Parathyroid adenoma (tissue), 2 donors: Measurements from ENCODE around the gene ZNF45.
A peak's percentile ranks its signal among the peaks of the same experiment; 100 is the strongest.

ENCODE experiments used
- H2AFZ ChIP-seq: fragments of 300-600 bp; sonication (generic); one replicate; pipeline ENCODE4 v1.7.0; 2017; ENCODE audit warnings: antibody characterized with exemption, mild to moderate bottlenecking
- H3K27ac ChIP-seq: fragments of 300-600 bp; sonication (generic); one replicate; pipeline ENCODE4 v1.7.0; 2017
- H3K27me3 ChIP-seq: fragments of 300-600 bp; sonication (generic); one replicate; pipeline ENCODE4 v1.7.0; 2017; ENCODE audit warnings: low read length; ENCODE audit not compliant: control insufficient read depth, insufficient read depth
- H3K36me3 ChIP-seq: fragments of 300-600 bp; sonication (generic); one replicate; pipeline ENCODE4 v1.7.0; 2017; ENCODE audit warnings: low read length; ENCODE audit not compliant: control insufficient read depth, insufficient read depth
- H3K4me1 ChIP-seq: fragments of 300-600 bp; sonication (generic); one replicate; pipeline ENCODE4 v1.7.0; 2017; ENCODE audit warnings: control low read depth
- H3K4me2 ChIP-seq: fragments of 300-600 bp; sonication (generic); one replicate; pipeline ENCODE4 v1.7.0; 2017; ENCODE audit warnings: low read length
- H3K4me3 ChIP-seq: fragments of 300-600 bp; sonication (generic); one replicate; pipeline ENCODE4 v1.7.0; 2017; ENCODE audit warnings: low read depth, low read length
- H3K79me2 ChIP-seq: fragments of 300-600 bp; sonication (generic); one replicate; pipeline ENCODE4 v1.7.0; 2017; ENCODE audit warnings: control low read depth
- H3K9ac ChIP-seq: fragments of 300-600 bp; sonication (generic); one replicate; pipeline ENCODE4 v1.7.0; 2017; ENCODE audit warnings: mild to moderate bottlenecking
- H3K9me3 ChIP-seq: fragments of 300-600 bp; sonication (generic); one replicate; pipeline ENCODE4 v1.7.0; 2017; ENCODE audit warnings: low read length; ENCODE audit not compliant: control insufficient read depth
- TF ChIP-seq, protein P1 (sequence below): fragments of 300-600 bp; sonication (generic); IDR thresholded peaks from one replicate; pipeline ENCODE4 v1.7.0; 2017; ENCODE audit warnings: antibody characterized with exemption, mild to moderate bottlenecking
- donor health status: primary hyperparathyroidism.

The ZNF45 gene

DNA sequence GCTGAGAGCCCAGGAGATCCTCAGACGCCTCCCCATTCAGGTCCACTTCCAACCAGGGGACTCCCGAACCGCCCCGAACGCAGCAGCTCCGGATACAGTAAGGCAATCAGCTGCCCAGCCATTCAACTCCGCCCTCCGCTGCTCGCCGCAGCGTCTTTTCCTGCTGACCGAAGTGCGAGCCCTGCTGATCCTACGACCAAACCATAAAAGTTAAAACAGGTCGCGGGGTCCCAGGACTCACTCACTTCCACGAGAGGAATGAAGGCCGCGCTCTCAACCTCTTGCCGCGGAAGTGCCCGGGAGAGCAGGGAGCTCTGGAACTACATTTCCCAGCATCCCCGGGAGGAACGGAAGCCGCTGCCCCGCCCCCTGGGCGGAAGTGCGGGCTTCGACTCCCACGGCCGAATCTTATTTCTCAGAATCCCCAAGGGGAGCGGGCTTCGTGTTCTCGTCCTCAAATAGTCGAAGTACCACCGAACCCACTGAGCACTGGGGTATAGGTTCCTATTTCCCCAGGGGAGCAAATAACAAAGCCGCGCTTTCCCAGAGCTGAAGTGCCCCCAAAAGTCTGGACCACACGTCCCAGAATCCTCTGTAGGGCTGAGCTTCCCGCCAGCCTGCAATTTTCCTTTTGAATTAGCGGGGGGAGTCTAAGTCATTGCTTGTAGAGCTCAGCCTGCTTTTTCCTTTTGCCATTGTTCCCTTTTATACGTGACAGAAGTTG lies at the start of gene ZNF45:
ZNF45 (minus strand) TSS at position 298 of the 724 bp plus-strand sequence. CDS start 13,097 bp downstream, outside the sequence.
- peaks cover 4% of the 10 kb centered on the region for H3K9me3 ChIP-seq
- no peaks in the 10 kb centered on the region for H3K79me2 ChIP-seq
- H3K27ac ChIP-seq, result peak within 1 kb of the TSS; percentile 75

DNA sequence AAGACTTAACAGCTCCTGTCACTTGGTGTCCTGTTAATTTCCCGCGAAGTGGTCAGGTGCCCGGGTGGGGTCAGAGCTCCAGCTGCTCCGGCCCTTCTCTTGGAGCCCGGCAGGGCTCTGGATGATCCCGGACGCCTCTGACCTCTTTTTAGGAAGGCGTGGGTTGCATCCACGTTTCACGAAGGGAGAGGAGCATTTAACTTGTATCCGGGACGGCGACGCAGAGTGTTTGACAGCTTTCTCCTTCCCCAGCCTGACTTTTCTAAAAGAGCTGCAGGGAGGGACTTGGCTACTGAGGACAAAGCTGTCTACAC lies 49.6 kb upstream of the ZNF45 start:
- peaks cover under 1% of the 10 kb centered on the region for H3K9me3 ChIP-seq
- H3K9ac ChIP-seq, result no peak overlapping the region
- no peaks in the 10 kb centered on the region for H3K27me3 ChIP-seq
- H3K4me1 ChIP-seq, result no peaks in the 10 kb centered on the region
- TF ChIP-seq, protein P1, sequence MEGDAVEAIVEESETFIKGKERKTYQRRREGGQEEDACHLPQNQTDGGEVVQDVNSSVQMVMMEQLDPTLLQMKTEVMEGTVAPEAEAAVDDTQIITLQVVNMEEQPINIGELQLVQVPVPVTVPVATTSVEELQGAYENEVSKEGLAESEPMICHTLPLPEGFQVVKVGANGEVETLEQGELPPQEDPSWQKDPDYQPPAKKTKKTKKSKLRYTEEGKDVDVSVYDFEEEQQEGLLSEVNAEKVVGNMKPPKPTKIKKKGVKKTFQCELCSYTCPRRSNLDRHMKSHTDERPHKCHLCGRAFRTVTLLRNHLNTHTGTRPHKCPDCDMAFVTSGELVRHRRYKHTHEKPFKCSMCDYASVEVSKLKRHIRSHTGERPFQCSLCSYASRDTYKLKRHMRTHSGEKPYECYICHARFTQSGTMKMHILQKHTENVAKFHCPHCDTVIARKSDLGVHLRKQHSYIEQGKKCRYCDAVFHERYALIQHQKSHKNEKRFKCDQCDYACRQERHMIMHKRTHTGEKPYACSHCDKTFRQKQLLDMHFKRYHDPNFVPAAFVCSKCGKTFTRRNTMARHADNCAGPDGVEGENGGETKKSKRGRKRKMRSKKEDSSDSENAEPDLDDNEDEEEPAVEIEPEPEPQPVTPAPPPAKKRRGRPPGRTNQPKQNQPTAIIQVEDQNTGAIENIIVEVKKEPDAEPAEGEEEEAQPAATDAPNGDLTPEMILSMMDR, result no peak
- peak overlapping the region; percentile 86 for H3K4me2 ChIP-seq
- no peak overlapping the region for H3K27ac ChIP-seq
- H3K79me2 ChIP-seq, result no peaks in the 10 kb centered on the region
- peak overlapping the region; percentile 64 for H2AFZ ChIP-seq
- no peaks in the 10 kb centered on the region for H3K36me3 ChIP-seq
- peak overlapping the region; percentile 81 for H3K4me3 ChIP-seq

More for the DNA sequence above, at the start of gene ZNF45:
- Histone ChIP-seq H2AFZ (peak within 1 kb of the TSS; percentile 89), H3K9ac (no peak within 1 kb of the TSS), H3K27me3 (no peaks in the 10 kb centered on the region), H3K36me3 (no peaks in the 10 kb centered on the region), H3K4me3 (peak within 1 kb of the TSS; percentile 98), H3K4me1 (peaks cover 9% of the 10 kb centered on the region), H3K4me2 (peak within 1 kb of the TSS; percentile 82)
- TF ChIP-seq, protein P1, result no peak

DNA sequence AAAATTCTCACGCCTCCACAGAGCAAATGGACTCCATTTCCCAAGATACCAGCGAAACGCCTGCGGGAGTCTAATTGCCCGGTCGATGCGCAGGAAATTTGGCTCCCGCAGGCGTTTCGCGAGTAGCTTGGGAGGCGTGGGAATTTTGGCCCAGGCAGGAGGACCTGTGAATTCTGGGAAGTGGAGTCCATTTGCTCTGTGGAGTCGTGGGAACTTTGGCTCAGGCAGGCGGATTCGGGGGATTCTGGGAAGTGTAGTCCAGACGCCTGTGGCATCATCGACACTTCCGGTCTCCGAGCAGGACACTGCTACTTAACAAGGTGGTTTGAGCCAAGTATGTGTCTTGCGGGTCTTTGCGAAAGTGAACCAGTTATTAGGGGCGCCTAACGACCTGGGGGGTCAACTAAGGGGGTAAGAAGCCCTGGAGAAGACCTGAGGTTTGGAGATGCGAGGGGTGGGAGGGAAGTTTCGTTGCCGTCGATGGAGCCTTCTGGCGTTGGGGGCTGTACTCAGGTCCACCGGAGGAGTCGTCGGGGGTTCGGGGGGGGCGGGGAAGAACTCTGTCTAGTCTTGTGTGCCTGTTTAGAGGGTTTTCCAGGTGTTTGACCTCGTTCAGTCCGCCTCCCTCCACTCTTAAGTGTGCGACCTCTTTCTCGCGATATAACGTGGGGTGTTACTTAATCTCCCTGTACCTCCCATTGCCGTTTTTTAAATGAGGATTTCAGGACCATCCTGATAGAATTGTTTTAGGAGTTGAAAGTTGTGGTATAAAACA lies 49.0 kb upstream of the ZNF45 start, which contains the start of gene ZNF155:
ZNF155 (plus strand) TSS at position 277 of the 775 bp plus-strand sequence. CDS start 4,356 bp downstream, outside the sequence.
- H3K9me3 ChIP-seq, result peaks cover 3% of the 10 kb centered on the region
- H3K36me3 ChIP-seq, result no peaks in the 10 kb centered on the region
- H3K4me1 ChIP-seq, result no peaks in the 10 kb centered on the region
- peak within 1 kb of the TSS; percentile 64 for H2AFZ ChIP-seq
- H3K79me2 ChIP-seq, result no peaks in the 10 kb centered on the region
- peak within 1 kb of the TSS; percentile 81 for H3K4me3 ChIP-seq
- H3K9ac ChIP-seq, result no peak within 1 kb of the TSS
- H3K27ac ChIP-seq, result no peak within 1 kb of the TSS
- H3K4me2 ChIP-seq, result peak within 1 kb of the TSS; percentile 86
- H3K27me3 ChIP-seq, result no peaks in the 10 kb centered on the region
- TF ChIP-seq, protein P1, result no peak

DNA sequence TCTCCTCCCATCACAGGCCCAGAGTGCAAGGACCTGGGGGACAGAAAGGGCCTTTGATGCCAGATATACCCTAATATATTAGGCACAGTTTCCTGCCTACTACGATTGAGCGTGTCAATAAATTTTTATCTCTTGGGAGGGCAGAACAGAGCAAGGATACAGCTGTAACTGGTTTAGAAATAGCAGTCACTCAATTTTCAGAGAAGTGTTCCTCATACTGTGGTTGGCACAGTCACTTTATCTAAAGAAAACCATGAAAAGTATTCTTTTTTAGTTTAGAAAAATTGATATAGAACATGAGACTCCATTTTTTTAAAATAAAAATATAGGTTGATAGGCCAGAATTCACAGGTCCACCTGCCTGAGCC lies 48.4 kb upstream of the ZNF45 start:
- no peaks in the 10 kb centered on the region for H3K27me3 ChIP-seq
- peak overlapping the region; percentile 28 for H3K4me3 ChIP-seq
- H3K36me3 ChIP-seq, result no peaks in the 10 kb centered on the region
- peaks cover 3% of the 10 kb centered on the region for H3K9me3 ChIP-seq
- no peaks in the 10 kb centered on the region for H3K4me1 ChIP-seq
- H3K9ac ChIP-seq, result no peak overlapping the region
- H2AFZ ChIP-seq, result peak overlapping the region; percentile 38
- no peak overlapping the region for H3K4me2 ChIP-seq
- H3K79me2 ChIP-seq, result no peaks in the 10 kb centered on the region
- H3K27ac ChIP-seq, result no peak overlapping the region
- TF ChIP-seq, protein P1, result no peak
